Measurements from ENCODE around the gene NFE2L1.

NFE2L1 gene

DNA sequence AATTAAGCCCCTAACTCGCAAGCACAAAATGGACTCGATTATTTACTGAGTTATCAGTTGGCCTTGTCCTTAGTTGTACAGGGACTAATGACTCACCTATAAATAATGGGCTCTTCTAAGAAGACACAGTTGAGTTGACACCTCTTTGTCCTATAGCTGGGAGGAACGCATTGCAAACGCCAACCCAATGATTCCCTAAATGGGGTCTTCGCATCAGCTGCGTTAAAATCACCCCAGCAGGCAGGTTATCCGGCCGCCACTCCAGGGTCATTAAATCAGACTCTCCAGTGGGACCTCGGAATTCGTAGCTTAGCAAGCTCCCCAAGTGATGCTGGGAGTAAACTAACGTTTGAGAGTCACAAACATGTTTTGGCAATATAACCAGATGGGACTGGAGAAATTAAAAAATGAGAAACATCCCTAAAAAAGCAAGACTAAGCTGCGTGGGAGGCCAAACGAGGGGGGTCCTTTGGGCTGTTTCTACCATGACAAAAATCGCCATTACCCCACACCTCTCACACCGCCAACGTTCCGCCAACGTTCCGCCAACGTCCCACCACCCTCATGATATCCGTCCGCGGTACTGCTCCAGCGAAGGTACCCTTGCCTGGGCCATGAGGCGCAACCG lies 932 bp upstream of the NFE2L1 start:
- DNase-seq (ENCODE audit: low read depth) = no peak

DNA sequence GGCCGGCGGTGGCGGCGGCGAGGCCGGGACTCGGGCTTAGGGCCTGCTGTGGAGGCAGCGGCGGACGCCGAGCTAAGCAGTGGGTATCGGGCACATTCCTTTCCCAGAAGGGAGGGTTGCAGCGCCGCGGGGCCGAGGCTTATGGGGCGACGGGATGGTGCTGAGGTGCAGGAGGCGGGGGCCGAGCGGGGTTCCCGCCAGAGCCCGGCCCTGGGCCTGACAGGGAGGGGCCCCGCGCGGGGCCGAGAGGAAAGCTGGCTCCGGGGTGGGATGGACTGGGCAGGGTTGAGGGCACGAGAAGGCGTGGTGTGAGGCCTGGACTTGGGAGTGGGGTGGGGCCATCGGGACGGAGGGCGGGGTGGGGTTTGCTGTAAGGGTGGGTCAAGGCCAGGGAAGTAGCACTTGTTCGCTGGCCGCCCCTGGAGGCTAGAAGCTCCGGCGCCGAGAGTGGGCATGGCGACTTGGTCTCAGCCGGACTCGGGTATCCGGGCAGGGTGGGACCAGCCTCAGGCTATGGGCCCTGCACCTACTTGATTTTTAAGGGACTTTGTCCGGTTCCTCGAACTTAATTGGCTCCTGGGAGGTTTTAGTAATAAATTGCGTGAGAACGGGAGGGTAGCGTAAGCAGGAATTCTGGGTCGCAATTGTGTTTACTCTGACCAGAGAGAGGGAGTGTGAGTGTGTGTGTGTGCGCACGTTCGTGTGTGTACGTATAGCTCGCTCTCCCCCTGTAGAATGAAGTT lies 396 bp downstream of the NFE2L1 start:
- no peak for DNase-seq (ENCODE audit: low read depth)

DNA sequence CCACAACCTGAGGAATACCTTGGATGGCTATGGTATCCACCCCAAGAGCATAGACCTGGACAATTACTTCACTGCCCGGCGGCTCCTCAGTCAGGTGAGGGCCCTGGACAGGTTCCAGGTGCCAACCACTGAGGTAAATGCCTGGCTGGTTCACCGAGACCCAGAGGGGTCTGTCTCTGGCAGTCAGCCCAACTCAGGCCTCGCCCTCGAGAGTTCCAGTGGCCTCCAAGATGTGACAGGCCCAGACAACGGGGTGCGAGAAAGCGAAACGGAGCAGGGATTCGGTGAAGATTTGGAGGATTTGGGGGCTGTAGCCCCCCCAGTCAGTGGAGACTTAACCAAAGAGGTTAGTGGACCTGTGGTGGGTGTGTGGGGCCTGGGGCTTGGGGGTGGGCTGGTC lies 3.1 kb downstream of the NFE2L1 start:
- DNase-seq (ENCODE audit: low read depth) = no peak

DNA sequence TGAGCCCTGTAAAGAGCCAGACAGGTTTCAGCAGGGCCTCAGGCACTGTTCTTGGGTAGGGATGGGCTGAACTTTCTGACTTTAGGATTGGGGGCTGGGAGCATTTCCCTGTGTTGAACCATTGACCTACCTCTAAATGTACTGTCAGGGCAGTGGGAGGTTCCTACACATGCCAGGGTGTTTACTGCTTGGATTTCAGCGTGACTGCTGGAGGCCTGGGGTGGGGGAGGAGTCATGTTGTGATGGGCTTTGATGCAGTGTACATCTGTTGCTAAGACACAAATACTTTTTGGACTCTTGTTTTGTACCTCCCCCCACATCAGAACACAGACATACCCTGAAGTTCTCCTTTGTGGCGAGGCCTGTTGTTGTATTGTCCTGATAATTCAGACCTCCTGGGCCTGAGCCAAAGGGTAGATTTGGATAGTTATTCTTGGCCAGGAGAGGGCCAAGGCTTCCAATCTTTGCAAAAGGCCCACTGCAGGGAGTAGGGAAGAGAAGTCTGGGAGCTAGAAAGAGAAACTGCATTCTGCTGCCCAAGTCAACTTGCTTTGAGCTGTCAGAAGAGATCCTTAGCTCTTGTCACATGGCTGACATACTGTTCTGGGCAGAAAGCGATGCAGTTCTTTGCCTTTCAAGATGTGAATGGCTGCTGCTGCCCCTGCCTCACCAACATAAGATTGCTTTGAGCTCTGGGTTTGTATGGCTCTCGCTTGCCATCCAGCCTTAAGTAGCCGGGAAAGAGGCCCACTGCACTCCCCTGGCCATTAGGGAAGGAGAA lies 3.7 kb downstream of the NFE2L1 start:
- no peak for DNase-seq (ENCODE audit: low read depth)

DNA sequence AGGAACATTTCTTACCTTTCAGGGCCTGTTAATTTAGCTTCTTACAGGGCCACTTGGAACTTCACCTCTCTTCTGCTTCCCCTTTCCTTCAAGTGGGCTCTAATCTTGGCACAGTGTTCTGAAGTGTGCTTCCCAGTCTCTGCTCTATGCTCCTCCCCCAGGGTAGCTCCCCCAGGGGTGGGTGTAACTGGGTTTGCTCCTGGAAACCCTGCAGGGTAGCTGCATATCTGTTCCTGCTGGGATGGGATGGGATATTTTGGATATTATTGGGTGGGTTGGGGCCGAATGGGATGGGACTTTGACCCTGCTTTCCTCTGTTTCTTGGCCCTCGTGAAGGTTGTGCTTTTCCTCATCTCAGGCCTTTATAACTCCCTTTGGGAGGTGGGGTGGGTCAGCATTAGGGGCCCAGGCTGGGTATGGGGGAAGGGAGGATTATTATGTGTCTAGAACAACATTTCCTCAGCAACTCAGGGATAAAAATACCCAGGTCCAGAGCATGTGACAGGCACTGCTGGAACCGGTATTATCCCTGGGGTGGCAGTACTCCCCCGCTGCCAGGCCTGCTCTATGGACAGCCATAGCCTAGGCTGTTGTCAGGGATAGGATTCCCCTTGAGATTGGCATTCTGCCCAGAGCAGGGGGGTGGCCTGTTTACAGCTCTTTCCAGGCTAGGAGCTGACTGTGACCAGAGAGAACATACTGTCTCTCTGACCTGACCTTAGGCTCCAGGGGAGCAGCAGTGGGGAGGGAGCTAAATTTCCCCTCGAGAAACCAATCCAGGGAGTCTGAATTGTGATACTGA lies 5.0 kb downstream of the NFE2L1 start:
- DNase-seq (ENCODE audit: low read depth) = no peak

DNA sequence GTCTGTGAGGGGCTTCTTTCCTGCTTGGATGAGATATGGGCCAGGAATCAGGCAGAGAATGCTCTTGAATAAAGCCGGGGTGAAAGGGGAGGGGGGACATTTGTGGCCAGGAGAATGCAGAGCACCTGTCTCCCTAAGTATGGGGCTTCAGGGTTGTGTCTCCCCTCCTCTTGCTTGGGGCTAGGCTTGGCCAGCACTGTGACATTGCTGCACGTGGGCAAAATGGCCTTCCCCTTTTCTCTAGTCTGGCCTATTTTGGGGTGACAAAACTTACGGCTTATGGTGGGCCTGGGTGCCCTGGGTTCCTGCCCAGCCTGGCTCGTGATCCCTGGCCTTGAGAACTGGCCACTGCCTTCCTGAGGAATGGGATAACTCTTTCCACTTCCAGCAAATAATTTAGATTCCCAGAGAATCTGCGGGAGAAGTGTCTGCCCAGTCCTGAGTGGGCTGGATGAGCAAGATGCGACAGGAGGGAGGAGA lies 5.6 kb downstream of the NFE2L1 start:
- no peak for DNase-seq (ENCODE audit: low read depth)

DNA sequence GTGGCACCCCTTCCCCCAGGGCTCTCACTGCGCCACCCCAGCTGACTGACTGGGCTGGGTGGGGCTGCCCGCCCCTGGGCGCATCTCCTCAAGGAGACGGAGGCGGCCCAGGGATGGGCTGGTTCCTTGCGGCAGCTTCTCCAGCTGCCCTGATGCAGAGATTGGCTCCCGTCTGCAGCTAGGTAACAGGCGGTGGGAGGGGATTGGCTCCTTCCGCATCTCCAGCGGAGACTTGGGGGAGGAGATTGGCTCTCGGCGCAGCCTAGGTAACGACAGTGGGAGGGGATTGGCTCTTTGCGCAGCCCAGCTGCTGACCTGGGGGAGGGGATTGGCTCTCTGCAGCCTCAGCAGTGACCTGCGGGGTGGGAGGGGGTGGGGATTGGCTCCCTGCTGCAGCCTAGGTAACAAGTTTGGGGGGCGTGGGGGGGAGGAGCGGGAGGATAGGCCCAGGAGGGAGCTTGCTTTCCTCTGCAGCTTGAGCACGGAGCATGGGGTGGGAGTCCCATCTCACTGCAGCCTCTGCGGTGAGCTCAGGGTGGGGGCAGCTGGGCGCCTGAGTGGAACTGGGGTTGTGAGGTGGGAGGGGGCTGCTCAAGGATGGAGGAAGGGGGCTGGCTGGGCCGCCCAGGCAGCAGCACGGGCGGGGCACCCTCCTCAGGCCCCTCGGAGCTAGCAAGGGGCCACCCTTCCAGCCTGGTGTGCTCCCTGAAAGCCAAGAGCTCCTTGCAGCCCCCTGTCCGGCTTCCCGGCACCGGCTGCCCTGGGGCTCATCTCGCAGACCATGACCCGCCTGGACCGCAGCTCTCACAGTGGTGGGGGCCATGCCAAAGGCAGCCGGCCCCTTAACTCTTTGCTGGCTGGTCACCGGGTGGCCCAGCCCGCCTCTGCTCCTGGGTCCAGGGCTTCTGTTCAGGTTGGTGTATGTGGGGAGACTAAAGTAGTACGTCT lies 6.4 kb downstream of the NFE2L1 start:
- DNase-seq (ENCODE audit: low read depth) = no peak

DNA sequence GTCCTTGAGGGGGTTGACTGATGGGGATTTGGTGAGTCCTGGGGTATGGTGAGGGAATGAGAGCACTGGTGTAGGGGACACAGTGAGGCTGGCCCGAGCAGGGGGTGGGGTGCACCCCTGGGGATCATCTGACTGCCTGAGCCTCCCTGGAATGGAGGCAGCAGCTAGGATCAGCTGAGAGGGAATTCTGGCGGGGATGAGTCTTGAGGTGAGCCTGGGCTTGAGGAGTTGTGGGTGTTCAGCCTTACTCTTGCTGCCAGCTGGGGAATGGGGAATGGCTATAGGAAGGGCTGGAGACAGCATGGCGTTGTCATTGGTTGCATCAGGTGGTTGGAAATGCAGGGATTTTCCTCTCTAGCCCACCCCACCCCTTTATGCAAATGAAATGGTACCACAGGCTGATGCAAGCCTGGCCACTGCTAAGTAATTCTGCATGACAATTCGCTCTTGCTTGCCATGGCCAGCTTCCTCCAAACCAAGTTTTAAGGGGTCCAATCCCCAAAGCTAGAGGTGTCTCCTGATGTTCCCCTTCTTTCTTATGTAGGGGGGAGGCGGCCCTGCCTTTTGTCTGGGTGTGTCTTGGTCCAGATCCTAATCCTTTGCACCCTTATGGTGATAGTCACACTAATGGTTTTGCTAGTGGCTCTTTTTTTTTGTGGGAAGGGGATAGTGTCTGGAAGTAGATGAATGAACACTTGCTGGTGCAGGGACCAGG lies 7.5 kb downstream of the NFE2L1 start:
- peak; percentile 27 for DNase-seq (ENCODE audit: low read depth)

DNA sequence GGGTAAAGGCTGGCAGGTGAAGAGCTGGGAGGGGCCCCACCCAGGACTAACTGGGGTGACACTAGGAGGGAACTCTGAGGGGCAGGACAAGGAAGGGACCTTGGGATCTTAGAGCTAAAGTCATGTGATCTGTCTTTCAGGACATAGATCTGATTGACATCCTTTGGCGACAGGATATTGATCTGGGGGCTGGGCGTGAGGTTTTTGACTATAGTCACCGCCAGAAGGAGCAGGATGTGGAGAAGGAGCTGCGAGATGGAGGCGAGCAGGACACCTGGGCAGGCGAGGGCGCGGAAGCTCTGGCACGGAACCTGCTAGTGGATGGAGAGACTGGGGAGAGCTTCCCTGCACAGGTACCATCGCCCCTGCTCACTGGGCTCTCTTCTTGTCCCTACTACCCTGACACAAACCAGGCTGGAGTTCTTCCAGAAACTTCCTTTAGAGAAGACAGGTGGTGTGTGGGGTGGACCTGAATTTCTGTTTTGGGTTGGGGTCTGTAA lies 8.1 kb downstream of the NFE2L1 start:
- no peak for DNase-seq (ENCODE audit: low read depth)

DNA sequence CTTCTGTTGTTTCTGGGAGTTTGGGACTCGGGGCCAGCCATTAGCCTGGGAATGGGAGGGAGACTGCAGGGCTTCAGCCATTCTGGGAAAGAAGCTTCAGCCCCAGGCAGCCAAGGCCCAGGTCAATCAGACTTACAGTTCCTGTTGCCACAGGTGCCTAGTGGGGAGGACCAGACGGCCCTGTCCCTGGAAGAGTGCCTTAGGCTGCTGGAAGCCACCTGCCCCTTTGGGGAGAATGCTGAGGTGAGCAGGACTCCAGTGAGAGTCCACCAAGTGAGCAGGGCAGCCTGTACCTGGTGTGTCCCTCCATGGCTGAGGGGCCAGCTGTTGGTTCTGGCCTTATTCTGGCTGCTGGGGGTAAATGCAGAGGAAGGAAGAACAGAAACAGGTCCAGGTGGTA lies 8.7 kb downstream of the NFE2L1 start:
- DNase-seq (ENCODE audit: low read depth) = no peak

DNA sequence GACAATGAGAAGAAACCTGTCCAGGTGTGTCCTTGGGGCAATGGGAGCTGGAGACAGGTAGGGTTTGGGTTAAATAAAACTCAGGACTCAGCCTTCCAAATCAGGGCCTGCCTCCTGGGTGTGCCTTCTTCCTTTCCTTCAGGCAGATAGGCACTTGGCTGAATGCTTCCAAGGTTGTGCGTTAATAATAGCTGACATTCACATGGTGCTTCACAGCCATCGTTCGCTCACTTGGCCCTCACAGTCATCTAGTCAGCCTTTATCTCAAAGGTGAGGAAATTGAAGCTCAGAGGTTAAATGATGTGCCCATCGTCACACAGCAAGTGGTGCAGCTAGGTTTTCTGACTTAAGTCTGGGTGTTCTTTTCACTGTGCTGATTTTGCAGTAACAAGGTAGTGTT lies 9.5 kb downstream of the NFE2L1 start:
- no peak for DNase-seq (ENCODE audit: low read depth)

DNA sequence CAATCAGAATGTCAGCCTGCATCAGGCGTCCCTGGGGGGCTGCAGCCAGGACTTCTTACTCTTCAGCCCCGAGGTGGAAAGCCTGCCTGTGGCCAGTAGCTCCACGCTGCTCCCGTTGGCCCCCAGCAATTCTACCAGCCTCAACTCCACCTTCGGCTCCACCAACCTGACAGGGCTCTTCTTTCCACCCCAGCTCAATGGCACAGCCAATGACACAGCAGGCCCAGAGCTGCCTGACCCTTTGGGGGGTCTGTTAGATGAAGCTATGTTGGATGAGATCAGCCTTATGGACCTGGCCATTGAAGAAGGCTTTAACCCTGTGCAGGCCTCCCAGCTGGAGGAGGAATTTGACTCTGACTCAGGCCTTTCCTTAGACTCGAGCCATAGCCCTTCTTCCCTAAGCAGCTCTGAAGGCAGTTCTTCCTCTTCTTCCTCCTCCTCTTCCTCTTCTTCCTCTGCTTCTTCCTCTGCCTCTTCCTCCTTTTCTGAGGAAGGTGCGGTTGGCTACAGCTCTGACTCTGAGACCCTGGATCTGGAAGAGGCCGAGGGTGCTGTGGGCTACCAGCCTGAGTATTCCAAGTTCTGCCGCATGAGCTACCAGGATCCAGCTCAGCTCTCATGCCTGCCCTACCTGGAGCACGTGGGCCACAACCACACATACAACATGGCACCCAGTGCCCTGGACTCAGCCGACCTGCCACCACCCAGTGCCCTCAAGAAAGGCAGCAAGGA lies 10.4 kb downstream of the NFE2L1 start:
- DNase-seq (ENCODE audit: low read depth) = no peak

DNA sequence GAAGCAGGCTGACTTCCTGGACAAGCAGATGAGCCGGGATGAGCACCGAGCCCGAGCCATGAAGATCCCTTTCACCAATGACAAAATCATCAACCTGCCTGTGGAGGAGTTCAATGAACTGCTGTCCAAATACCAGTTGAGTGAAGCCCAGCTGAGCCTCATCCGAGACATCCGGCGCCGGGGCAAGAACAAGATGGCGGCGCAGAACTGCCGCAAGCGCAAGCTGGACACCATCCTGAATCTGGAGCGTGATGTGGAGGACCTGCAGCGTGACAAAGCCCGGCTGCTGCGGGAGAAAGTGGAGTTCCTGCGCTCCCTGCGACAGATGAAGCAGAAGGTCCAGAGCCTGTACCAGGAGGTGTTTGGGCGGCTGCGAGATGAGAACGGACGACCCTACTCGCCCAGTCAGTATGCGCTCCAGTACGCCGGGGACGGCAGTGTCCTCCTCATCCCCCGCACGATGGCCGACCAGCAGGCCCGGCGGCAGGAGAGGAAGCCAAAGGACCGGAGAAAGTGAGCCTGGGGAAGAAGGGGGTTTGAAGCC lies 11.0 kb downstream of the NFE2L1 start:
- no peak for DNase-seq (ENCODE audit: low read depth)

DNA sequence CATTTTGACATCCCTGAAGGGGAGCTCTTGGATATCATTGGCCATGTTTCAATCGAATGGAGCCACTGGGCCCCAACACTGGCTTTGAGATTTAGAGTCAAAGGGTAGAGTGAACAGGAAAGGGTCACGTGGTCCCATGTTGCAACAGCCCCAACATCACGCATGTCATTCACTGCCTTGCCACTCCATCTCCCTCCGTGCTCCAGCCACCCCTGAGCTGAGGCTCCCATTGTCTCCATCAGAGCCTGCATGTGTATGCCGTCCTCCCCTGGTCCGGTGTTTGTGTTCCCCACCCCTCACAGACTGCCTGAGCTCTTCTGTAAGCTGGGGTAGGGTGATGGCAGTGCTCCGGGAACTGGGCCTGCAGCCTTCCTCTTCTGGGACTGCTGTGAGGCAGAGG lies 12.1 kb downstream of the NFE2L1 start:
- no peak for DNase-seq (ENCODE audit: low read depth)

DNA sequence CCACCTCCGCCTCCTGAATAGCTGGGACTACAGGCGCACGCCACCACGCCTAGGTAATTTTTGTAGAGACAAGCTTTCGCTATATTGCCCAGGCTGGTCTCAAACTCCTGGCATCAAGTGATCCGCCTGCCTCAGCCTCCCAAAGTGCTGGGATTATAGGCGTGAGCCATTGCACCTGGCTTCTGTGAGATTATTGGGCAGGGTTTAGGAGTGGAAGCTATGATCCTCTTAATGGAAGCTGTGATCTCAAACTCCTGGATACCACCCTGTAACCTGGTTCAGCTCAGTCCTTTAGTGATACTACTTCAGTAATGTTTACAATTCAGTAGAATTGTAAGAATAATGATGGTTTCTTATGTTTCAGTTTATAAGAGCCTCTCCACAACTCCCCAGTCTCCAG lies 14.1 kb downstream of the NFE2L1 start:
- DNase-seq (ENCODE audit: low read depth) = no peak

DNA sequence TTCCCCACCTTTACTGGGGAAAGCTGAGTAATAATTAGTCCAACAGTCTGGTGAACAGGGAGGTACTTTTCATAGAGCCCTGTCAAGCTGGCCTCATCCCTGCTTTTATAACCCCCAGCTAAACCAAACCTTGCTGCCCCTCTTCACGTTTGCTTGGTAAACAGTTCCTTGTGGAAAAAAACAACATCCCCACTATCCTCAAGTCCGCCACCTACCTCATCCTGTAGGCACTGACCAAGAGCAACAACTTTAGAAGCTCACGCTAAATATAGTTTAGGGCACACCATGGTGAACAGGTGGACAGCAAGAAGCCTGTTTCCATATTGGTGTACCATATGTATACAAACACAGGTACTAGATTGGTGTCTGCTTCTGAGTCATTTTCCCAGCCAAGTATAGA lies 16.5 kb downstream of the NFE2L1 start:
- DNase-seq (ENCODE audit: low read depth) = no peak

DNA sequence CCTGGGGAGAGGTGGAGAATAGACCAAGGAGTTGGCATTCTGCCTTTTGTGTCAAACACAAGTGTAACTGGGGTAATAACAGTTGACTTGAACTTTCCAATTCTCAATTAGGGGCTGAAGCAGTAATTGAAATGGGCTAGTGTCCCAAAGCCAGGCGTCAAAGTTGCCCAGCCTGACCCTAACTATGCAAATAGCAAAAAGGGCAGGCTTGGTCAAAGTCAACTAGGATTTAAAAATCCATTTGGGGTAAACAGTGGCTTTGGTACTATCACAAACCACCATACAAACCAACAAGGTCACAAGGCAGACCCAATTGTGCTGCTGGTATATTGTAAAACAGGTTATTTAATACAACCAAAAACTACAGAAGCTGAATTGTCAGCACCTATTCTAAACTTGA lies 18.0 kb downstream of the NFE2L1 start:
- no peak for DNase-seq (ENCODE audit: low read depth)

DNA sequence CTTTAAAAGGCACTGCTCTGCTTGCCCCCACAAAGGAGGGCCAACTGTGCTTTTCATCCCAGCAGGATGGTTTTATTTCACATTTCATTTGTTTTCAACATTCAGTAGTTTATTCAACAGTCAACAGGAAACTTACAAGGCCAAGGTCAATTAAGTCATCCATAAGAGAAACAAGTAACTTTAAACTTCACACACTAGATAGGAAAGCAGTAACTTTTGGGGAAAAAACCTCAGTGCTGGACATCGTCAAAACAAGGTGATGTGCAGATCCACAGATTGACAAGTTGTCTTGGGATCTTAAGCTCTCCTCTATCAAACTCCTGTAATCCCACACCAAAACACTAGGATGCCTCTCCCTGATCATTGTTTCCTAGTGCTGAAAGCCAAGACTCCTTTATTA lies 18.5 kb downstream of the NFE2L1 start:
- no peak for DNase-seq (ENCODE audit: low read depth)

DNA sequence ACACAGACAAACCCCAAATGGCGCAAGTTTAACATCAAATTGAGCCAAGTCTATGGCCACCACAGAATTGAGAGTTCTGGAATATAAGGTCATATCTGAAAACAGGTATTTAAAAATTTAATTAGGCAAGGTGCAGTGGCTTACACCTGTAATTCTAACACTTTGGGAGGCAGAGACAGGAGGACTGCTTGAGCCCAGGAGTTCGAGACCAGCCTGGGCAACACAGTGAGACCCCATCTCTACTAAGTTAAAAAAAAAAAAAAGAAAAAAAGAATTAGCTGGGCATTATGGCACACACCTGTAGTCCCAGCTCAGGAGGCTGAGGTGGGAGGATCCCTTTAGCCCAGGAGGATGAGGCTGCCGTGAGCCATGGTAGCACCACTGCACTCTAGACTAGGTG lies 19.1 kb downstream of the NFE2L1 start:
- no peak for DNase-seq (ENCODE audit: low read depth)

Measured in activated T-helper 9 cell treated with anti-CD3 and anti-CD28 coated beads, Interleukin-2, amount 50 U/mL, for 16 hours (primary cell).